Smooth muscle cell of the brain vasculature (primary cell): Measurements from ENCODE around the gene TRAF3.
"Not testable (repeated sequence)": the region's sequence is repeated elsewhere in the genome, so short reads cannot be mapped to it uniquely, and the experiment has no call there.

Experiments used
- DNase-seq: peaks from one replicate; pipeline ENCODE4 v3.0.0-alpha.2; 2012; ENCODE audit warnings: low read depth, low spot score

The TRAF3 gene

DNA sequence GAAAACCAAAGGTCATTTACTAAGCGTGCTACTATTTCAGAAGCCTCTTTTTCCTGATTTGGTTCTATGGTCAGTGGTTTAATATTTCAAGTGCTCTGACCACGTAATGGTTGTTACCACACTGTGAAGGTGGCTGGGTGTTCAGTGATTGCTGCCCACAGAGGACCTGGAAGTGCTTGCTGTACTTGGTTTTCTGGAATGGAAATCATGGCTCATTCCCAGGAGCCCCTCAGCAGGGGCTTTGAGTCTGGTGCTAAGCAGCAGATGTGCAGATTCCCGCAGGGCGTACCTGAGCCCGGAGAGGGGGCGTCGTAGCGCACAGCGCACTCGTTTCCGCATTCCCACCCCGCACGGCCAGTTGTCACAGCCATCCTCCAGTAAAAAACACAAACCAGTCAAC, 50.5 kb downstream of the TRAF3 start:
- DNase-seq = no peak

DNA sequence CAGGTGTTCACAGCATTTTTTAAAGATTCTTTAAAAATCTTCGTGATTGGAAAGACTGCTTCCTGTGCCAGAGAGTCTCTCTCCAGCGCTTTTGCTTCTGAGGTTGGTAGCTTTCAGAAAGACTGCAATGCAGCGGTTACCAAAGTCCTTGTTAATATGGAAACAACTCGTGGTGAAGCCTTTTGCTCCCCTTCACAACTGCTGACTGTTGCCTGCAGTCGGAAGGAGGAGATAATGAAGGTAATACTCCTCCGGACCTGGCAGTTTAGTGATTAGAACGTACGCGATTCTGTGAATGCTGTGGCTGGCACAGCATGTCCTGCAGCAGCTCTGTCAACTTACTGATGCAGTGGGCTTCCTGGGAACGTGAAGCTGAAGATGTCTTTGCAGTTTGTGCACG, 50.9 kb downstream of the TRAF3 start:
- no peak for DNase-seq

DNA sequence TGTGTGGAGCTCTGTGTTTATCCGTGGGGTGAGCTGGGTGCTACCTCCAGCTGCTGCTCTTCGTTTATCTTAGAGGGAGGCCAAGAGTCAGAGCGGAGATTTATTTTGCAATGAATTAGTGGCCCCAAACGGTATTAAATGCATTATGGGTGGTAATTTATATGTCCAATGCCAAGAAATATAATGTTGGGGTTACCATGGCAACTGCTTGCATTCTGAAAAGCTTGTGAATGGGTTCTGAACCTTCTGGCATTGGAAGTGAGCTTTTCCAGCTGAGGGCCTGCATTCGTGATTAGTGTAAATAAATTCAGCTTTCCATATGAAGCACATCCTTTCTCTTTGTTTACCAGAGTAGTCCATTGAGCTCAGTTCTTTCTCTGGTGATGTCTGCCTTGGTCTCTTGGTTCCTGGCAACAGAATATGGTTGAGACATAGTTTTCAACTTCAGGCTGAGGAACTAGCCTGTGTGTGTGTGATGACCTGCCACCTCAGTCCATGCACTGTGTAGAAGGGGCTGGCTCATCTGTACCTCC, 51.8 kb downstream of the TRAF3 start:
- DNase-seq = no peak

DNA sequence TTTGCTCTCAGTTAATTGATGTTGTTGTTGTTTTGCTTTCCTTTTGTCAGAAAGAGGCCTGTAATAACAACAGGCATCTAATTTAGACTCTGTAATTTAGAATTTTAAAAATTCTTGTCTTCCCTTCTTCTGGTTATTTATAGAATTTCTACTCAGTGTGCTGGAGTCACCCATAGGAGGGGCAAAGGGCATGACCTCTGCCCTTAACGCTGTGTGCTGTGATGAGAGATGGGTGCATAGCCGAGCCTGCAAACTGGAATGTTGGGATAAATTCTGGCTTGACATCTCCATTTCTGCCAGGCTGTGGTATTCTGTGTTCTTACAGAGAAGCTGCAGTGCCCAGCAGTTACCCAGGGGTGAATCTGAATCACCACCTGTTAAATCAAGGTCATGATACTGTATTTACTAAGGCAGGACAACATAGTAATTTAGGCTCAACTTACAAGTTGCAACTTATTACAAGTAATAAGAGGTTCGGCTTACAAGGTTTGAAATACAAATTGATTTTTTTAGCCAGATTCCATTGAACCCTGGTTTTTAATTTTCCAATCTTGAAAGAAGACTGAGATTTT, 53.3 kb downstream of the TRAF3 start:
- DNase-seq = no peak

DNA sequence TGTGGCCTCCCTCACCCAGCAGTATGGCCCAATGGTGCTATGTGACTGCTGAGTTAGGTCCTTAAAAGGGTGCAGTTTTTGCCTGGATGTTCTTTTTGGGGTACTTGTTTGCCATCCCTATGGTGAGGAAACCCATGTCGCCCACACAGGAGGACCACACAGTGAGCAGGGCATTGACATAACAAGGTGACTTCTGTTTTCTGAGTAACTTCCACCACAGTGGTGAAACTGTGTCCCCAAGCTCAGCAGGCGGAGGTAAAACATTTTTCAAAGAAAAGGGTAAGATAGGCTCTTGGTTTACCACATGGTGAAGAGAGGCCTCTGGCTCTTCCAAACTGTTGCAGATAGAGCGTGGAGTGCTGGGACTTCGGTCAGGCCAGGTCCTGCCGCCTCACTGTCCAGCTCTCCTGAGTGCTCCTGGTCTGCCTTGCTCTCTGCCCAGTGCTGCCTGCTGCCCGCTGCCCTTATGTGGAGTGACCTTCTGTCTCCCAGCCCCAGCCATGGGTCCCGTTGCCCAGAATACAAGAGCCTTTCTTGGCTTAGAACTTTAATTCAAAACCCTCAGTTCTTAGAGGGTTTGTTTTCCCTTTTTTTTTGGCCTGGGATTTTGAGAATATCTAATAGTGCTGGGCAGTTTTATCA, 54.0 kb downstream of the TRAF3 start:
- DNase-seq = no peak

- DNase-seq = no peak
Observed at GRCh38 chr14:102833341-102833740, 56.1 kb downstream of the TRAF3 start.

GRCh38 chr14:102833991-102834390, 56.7 kb downstream of the TRAF3 start:
- no peak for DNase-seq

- no peak for DNase-seq
Observed at GRCh38 chr14:102835959-102836358, 58.7 kb downstream of the TRAF3 start.

DNA sequence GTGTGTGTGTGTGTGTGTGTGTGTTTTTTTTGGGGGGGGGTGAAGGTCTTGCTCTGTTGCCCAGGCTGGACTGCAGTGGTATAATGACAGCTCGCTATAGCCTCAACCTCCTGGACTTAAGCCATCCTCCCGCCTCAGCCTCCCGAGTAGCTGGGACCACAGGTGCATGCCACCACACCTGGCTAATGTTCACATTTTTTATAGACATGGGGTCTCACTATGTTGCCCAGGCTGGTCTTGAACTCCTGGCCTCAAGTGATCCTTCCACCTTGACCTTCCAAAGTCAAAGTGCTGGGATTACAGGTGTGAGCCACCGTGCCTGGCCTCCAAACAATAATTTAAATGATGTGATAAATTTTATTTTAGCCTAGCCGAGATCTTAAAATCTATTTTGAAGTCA, 59.9 kb downstream of the TRAF3 start:
- not testable (repeated sequence) for DNase-seq

GRCh38 chr14:102838501-102838900, 61.3 kb downstream of the TRAF3 start:
- DNase-seq = no peak

GRCh38 chr14:102840115-102840514, 62.9 kb downstream of the TRAF3 start:
- no peak for DNase-seq

DNA sequence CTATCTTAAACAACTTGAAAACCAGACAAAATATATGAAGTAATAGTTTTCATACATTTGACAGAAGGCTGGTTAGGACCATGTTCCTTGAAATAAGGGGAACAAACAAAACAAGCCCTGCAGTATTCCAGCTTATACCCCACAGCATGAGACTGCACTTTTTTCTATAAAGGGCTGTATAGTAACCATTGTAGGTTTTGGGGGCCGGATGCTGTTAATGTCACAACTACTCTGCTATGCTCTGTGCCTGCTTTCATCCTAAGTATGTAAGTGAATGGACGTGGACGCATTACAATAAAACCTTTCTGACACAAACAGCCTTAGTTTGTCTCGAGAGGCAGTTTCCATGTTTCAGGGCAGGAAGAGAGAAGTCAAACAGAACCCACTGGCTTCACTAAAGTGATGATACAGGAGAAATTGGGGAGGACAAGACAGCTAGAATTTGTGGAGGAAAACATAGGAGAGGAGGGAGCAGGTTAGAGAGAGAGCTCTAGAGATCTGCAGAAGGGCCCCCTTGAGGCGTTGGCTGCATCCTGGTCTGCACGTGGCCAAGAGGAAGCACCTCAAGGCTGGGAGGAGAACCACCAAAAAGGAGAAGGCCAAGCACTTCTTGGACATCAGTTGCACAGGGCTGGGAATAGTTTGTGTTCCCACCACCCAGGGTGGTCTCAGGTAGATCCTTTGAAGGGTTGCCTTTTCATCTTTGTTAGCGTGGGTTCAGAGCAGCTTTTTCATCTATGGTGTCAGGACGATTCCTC, 63.7 kb downstream of the TRAF3 start:
- DNase-seq = no peak

- DNase-seq = no peak
Observed at GRCh38 chr14:102848830-102849525, 71.7 kb downstream of the TRAF3 start.

- DNase-seq = no peak
Observed at GRCh38 chr14:102849526-102850379, 72.5 kb downstream of the TRAF3 start.

- no peak for DNase-seq
Observed at GRCh38 chr14:102853648-102854047, 76.4 kb downstream of the TRAF3 start.

DNA sequence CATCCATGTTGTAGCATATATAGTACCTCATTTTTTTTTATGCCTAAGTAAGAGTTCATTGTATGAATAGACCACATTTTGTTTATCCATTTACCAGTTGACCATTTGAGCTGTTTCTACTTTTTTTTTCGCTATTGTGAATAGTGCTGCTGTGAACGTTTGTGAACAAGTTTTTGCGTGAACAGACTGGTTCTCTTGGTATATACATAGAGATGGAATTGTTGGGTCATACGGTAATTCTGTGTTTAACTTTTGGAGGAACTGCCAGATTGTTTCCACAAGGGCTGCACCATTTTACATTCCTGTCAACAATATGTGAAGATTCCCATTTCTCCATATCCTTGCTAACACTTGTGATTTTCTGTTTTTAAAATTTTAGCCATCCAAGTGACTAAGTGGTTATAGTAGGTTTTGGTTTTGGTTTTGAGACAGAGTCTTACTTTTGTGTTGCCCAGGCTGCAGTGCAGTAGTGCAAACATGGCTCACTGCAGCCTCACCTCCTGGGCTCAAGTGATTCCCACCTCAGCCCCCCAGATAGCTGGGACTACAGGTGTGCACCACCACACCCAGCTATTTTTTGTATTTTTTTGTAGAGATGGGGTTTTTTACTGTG, 76.9 kb downstream of the TRAF3 start:
- no peak for DNase-seq

GRCh38 chr14:102856179-102856578, 78.9 kb downstream of the TRAF3 start:
- no peak for DNase-seq

DNA sequence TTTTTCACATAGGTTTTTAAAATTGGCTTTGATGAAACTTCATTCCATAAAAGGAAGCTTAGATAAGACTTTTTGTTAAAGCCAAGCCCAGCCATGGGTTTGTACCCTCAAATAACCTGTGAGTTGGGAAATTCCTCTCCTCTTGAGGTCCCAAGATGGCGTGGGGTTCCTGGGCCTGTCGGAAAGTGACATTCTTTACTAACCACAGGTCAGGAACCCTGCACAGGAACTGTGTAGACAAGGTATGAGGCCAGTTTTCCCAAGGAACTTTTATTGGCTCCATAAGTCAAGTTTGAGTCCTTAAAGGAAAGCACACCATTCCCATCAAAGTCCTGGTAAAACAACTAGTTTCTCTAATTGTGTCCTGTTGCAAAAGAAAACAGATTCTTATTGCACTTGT, 80.2 kb downstream of the TRAF3 start:
- DNase-seq = no peak

- no peak for DNase-seq
Observed at GRCh38 chr14:102859911-102860310, 82.7 kb downstream of the TRAF3 start.

DNA sequence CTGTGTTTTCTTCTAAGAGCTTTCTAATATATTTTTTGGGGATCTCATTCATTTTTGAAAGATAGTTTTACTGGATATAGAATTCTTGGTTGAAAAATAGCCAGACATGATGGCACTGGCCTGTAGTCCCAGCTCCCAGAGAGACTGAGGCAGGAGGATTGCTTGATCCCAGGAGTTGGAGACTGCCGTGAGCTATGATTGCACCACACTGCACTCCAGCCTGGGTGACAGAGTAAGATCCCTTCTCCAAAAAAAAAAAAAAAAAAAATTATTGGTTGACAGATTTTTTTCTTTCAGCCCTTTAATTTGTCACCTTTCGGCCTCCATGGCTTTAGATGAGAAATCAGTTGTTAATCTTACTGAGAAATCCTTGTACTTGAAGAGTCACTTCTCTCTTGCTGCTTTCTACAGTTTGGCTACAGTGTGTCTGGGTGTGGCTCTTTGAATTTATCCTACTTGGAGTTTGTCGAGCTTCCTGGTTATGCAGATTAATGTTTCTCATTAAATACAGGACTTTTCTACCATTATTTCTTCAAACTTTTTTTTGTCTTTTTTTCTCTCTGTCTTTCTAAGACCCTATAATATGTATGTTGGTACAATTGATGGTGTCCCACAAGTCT, 85.0 kb downstream of the TRAF3 start:
- no peak for DNase-seq
